ENCODE results near the gene SLC9A6. TPM values are rescaled to one million over a fixed set of nuclear protein-coding genes. Genes with fewer than 3 reads are reported as not detected.

SLC9A6 gene
- 12.0 and 15.2 TPM in 2 replicates for total RNA-seq

GRCh38 chrX:135985157-135985972 lies at the start of gene SLC9A6:
SLC9A6 (plus strand) TSS chrX:135985435; CDS start chrX:135985659, 224 bp downstream.

GRCh38 chrX:135973548-135974278 lies 11.5 kb upstream of the SLC9A6 start, which contains the start of gene MMGT1:
MMGT1 (minus strand) TSS chrX:135973988; CDS start chrX:135973675, 313 bp downstream.

Other genes with a start within 250 kb of the SLC9A6 start
- gene CT45A3, start 217.2 kb upstream of the SLC9A6 start, total RNA-seq, result not detected in 2 replicates
- gene CT45A5, start 199.9 kb upstream of the SLC9A6 start, total RNA-seq, result not detected in 2 replicates
- gene CT45A6, start 182.6 kb upstream of the SLC9A6 start, total RNA-seq, result not detected in 2 replicates
- not detected in 2 replicates for gene CT45A2, start 165.4 kb upstream of the SLC9A6 start, total RNA-seq
- not detected in 2 replicates for gene CT45A7, start 148.2 kb upstream of the SLC9A6 start, total RNA-seq
- not detected in 2 replicates for gene CT45A8, start 130.9 kb upstream of the SLC9A6 start, total RNA-seq
- not detected in 2 replicates for gene CT45A9, start 113.6 kb upstream of the SLC9A6 start, total RNA-seq
- not detected in 2 replicates for gene CT45A10, start 92.0 kb upstream of the SLC9A6 start, total RNA-seq
- not detected in 2 replicates for gene SAGE1, start 91.7 kb upstream of the SLC9A6 start, total RNA-seq
- gene MMGT1, start 11.4 kb upstream of the SLC9A6 start, total RNA-seq, result 10.9 and 16.3 TPM in 2 replicates
- gene FHL1, start 162.1 kb downstream of the SLC9A6 start, total RNA-seq, result 13.9 and 21.8 TPM in 2 replicates